GM10248 (cell line): Measurements from ENCODE around the gene CD226.
"Not testable (repeated sequence)": the region's sequence is repeated elsewhere in the genome, so short reads cannot be mapped to it uniquely, and the experiment has no call there.

Source experiments
- CTCF ChIA-PET: fragments of 300-600 bp; sonication (Branson Sonifier 250); formaldehyde crosslinking; extraction: SDS; loops from one replicate; lab custom pipeline; 2021; ENCODE audit warnings: antibody characterized with exemption; lab: Yijun Ruan, JAX
- POLR2A ChIA-PET: fragments of 350-650 bp; sonication (Branson Sonifier 250); formaldehyde crosslinking; extraction: SDS; loops from one replicate; lab custom pipeline; 2020; ENCODE audit warnings: antibody characterized with exemption; lab: Yijun Ruan, JAX
- DNase-seq: peaks from one replicate; pipeline ENCODE4 v3.0.0; 2012; ENCODE audit errors: extremely low spot score
- CTCF ChIP-seq: IDR thresholded peaks from 2 replicates; pipeline ENCODE4 v1.5.1; 2012; ENCODE audit warnings: mild to moderate bottlenecking, low read depth; ENCODE audit errors: extremely low read depth, missing control alignments, control extremely low read depth

The CD226 gene

DNA sequence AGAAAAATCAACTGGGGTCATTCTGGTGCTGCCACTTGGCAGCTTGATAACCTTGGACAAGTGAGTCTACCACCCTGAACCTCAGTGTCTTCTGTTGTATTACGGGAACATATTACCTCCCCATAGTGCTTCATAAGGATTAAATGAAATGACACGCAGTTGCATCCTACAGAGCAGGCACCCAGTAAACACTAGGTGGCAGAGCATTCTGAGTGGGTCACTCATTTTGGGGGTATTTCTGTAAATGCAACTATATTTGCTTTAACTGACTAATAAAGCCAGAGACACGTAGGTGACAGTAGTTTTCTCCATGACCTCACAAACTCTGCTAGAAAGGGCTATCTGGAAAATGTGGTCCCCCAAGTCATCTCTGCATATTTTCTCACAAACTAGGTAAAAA is 4.7 kb downstream of the CD226 start:
- CTCF ChIA-PET: interaction anchor here (1.8 to 4.3 kb wide), 2 partner anchors 12 to 17 kb away, joined by 13 to 23 read pairs; no protein-coding TSS in a partner anchor
- peak; percentile 6 for TF ChIP-seq CTCF
- POLR2A ChIA-PET: no interaction called here
- DNase-seq: no peak

DNA sequence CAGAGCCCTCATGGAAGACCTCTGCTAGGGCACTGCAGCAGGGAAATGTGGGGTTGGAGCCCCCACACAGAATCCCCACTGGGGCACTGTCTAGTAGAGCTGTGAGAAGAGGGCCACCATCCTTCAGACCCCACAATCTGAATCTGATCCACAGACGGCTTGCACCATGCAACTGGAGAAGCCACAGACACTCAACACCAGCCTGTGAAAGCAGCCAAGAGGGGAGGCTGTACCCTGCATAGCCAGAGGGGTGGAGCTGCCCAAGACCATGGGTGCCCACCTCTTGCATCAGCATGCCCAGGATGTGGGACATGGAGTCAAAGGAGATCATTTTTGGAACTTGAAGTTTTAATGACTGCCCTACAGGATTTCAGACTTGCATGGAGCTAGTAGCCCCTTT is 6.5 kb downstream of the CD226 start:
- ChIA-PET CTCF (no interaction called here), POLR2A (interaction anchor here (0.8 kb wide), 1 partner anchor 10 kb away, joined by 3 read pairs; no protein-coding TSS in a partner anchor)
- no peak for TF ChIP-seq CTCF
- DNase-seq: no peak

DNA sequence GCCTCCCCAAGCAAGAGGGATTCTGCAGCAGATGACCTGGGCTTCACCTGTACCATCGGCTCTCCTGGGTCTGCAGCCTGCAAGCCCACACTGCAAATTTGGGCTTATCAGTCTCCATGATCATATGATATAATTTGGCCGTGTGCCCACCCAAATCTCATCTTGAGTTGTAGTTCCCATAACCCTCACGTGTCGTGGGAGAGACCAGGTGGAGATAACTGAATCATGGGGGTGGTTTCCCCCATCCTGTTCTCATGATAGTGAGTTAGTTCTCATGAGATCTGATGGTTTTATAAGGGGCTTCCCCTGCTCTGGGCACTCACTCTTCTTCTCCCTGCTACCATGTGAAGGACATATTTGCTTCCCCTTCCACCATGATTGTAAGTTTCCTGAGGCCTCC is 7.9 kb downstream of the CD226 start:
- CTCF ChIA-PET: interaction anchor here (1.2 kb wide), 1 partner anchor 41 kb away, joined by 4 read pairs; no protein-coding TSS in a partner anchor
- POLR2A ChIA-PET, DNase-seq: not testable (repeated sequence)

- no peak for DNase-seq
- no peak for TF ChIP-seq CTCF
- CTCF ChIA-PET: interaction anchor here (0.7 to 2.8 kb wide), 7 partner anchors 9 to 154 kb away, joined by 3 to 9 read pairs (median 4); no protein-coding TSS in a partner anchor
- POLR2A ChIA-PET: interaction anchor here (1.1 to 1.4 kb wide), 2 partner anchors 19 to 50 kb away, joined by 3 to 6 read pairs; no protein-coding TSS in a partner anchor
Measured at GRCh38 chr18:69936191-69936558, 11.5 kb downstream of the CD226 start.

DNA sequence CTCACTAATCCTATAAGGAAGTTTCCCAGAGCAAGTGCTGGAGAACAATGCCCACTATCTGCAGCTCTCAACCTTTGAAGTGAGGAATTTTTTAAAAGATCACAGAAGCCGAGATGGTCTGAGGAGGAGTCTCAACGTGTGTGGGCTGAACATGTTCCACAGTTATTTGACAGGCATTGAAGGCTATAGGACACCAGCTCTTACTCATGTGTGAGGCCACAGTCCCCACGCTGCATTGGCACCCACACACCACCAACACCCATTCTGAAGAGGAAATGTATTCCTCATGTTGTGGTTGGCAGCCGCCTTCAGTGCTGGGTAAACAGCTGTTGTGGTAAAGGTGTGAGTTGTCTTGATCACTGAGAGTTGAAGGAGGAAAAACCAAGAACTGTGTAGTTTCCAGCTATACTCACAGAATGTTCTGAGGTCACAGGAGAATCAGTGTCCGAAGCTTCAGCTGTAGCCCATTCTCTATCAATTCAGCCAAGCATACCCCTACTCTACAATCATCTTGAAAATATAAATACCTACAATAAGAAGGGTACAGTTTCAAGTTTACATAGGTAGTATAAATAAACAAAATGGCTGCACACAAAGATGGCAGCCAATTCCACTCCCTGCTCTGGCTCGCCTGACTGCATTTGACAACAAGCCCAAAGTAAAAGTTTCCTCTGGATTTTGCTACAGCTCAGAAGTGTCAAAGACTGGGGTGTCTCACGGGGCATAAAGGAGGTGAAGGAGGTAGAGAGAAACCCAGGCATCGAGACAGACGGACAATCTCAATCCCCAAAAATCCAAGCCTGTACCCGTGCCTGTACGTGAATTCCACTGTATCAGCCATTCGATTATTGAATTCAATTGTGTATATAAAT is 12.1 kb downstream of the CD226 start:
- TF ChIP-seq CTCF: no peak
- CTCF ChIA-PET: interaction anchor here (0.7 to 2.8 kb wide), 11 partner anchors 9 to 154 kb away, joined by 3 to 9 read pairs (median 4); no protein-coding TSS in a partner anchor
- POLR2A ChIA-PET: interaction anchor here (1.1 to 1.4 kb wide), 2 partner anchors 19 to 50 kb away, joined by 3 to 6 read pairs; no protein-coding TSS in a partner anchor
- DNase-seq: peak; percentile 38

DNA sequence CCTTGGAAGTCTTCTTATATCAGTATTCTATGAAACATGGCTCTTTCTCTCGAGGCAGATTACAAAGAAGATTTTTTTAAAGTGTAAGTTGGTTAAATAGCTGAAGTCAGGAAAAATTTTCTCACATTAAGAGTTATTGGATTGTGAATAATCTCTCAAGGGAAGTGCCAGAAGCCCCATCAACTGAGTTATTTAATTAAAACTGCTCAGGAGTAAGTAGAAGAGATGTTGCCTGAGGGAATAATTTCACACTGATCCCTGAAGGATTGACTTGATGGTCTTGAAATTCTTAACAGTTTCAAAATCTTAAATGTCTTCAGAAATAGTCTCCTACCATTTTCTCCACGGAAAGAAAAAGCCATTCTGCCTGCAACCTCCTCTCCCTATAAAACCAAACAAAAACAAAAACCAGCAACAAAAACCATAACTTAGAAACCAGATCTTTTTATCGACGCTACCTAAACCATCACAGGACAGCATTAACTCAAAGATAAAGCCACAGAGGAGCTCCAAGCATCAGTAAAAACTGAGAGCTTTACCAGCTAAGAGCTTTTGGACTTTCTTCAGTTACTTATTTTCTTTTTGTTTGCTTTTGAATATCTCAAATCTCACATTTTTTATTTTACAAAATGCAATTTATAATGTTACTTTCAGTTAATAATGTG is 12.9 kb downstream of the CD226 start:
- POLR2A ChIA-PET: interaction anchor here (0.7 kb wide), 1 partner anchor 1054 kb away, joined by 3 read pairs; no protein-coding TSS in a partner anchor
- CTCF ChIA-PET: interaction anchor here (1.1 to 3.0 kb wide), 10 partner anchors 9 to 155 kb away, joined by 3 to 9 read pairs (median 4); no protein-coding TSS in a partner anchor
- DNase-seq: no peak
- TF ChIP-seq CTCF: no peak
